Thyroid gland (tissue), 4 donors: Measurements from ENCODE around the gene TATDN3. TPM values are rescaled to one million over a fixed set of nuclear protein-coding genes. Genes with fewer than 3 reads are reported as not detected.

Source experiments
- small RNA-seq: library from RNA; depleted of rRNA; stranded (forward); fragments of <200 nt; gene quantifications from one replicate; pipeline ENCODE3, GENCODE V24; 2016
- total RNA-seq, 4 donors: library from RNA; depleted of rRNA; stranded (reverse); fragments of >200 nt; gene quantifications; one replicate each; pipeline ENCODE4 v1.2.3, GENCODE V29; 2016

The TATDN3 gene
- total RNA-seq, 4 donors from 2014 or later = 12.1 to 20.2 (median 18.6) TPM

Small RNA genes lying within 50 kb of the gene (small RNA-seq; reads per million reads assigned to genes)
- not detected for gene AC104333.1
- gene AC104333.2 = not detected

Other genes starting within 250 kb of the TATDN3 start
- gene ATF3, start 183.1 kb upstream of the TATDN3 start, total RNA-seq = 10 to 100 TPM in 3 of 4 donors, 1 to 10 TPM in 1; 9.2 to 21.2 (median 14.7) TPM
- gene BATF3, start 92.1 kb upstream of the TATDN3 start, total RNA-seq = 1 to 10 TPM; 1.2 to 1.6 (median 1.2) TPM
- gene NSL1, start 117 bp upstream of the TATDN3 start, total RNA-seq = 10 to 100 TPM; 47.5 to 62.8 (median 62.2) TPM
- gene SPATA45, start 55.8 kb downstream of the TATDN3 start, total RNA-seq = not detected
- gene FLVCR1, start 66.4 kb downstream of the TATDN3 start, total RNA-seq = 1 to 10 TPM; 7.8 to 8.9 (median 8.2) TPM
- 1 to 10 TPM in 2 of 4 donors, under 1 TPM in 2; 0.24 to 2.0 (median 1.1) TPM for gene VASH2, start 158.6 kb downstream of the TATDN3 start, total RNA-seq
- gene ANGEL2, start 224.0 kb downstream of the TATDN3 start, total RNA-seq = 10 to 100 TPM; 46.7 to 77.8 (median 65.7) TPM